WTC11 (cell line): ENCODE data around the gene SLC46A2. TPM values are rescaled to one million over a fixed set of nuclear protein-coding genes. Genes with fewer than 3 reads are reported as not detected.

Source experiments
- ATAC-seq: fragments of 200-7000 bp; cut with Tn5 transposase; 2 replicates; pipeline ENCODE4 v1.10.0; 2021; ENCODE audit warnings: mild to moderate bottlenecking, moderate library complexity
- CTCF ChIA-PET: fragments of 300-600 bp; sonication (Branson Sonifier 250); formaldehyde crosslinking; loops from one replicate; lab custom pipeline; 2021; ENCODE audit warnings: antibody characterized with exemption; lab: Charles Lee
- POLR2A ChIA-PET: fragments of 350-600 bp; sonication (Branson Sonifier 250); formaldehyde crosslinking; loops from one replicate; lab custom pipeline; 2021; ENCODE audit warnings: antibody characterized with exemption; lab: Charles Lee
- DNase-seq: peaks from one replicate; pipeline ENCODE4 v3.0.0; 2021; ENCODE audit warnings: low spot score
- H3K27ac Mint-ChIP-seq: 2 replicates; pipeline ENCODE4 v1.8.0; 2021; ENCODE audit warnings: mixed read lengths
- H3K27me3 Mint-ChIP-seq: 2 replicates; pipeline ENCODE4 v1.8.0; 2021; ENCODE audit warnings: low read depth, mild to moderate bottlenecking, moderate library complexity, mixed read lengths
- H3K36me3 Mint-ChIP-seq: 2 replicates; pipeline ENCODE4 v1.8.0; 2021; ENCODE audit warnings: mixed read lengths
- H3K4me1 Mint-ChIP-seq: 2 replicates; pipeline ENCODE4 v1.8.0; 2022; ENCODE audit warnings: mixed read lengths
- H3K4me3 Mint-ChIP-seq: 2 replicates; pipeline ENCODE4 v1.8.0; 2021; ENCODE audit warnings: mild to moderate bottlenecking, moderate library complexity, mixed read lengths
- H3K9me3 Mint-ChIP-seq: 2 replicates; pipeline ENCODE4 v1.8.0; 2021; ENCODE audit warnings: mixed read lengths
- ATF1 ChIP-seq: sonication (generic); formaldehyde crosslinking; IDR thresholded peaks from 2 replicates; pipeline ENCODE4 v1.8.1; 2023; ENCODE audit warnings: mild to moderate bottlenecking, moderate library complexity, missing genetic modification reagents
- CBFB ChIP-seq: sonication (generic); formaldehyde crosslinking; IDR thresholded peaks from 2 replicates; pipeline ENCODE4 v1.8.1; 2022; ENCODE audit warnings: mild to moderate bottlenecking, low read depth, missing genetic modification reagents
- CREM ChIP-seq: sonication (generic); formaldehyde crosslinking; IDR thresholded peaks from 2 replicates; pipeline ENCODE4 v1.8.1; 2022; ENCODE audit warnings: mild to moderate bottlenecking, missing genetic modification reagents, moderate library complexity
- CTCF ChIP-seq: fragments of 200-600 bp; IDR thresholded peaks from 2 replicates; pipeline ENCODE4 v1.8.0; 2022; ENCODE audit warnings: antibody characterized with exemption
- ESRRA ChIP-seq: sonication (generic); formaldehyde crosslinking; IDR thresholded peaks from 2 replicates; pipeline ENCODE4 v1.8.1; 2022; ENCODE audit warnings: mild to moderate bottlenecking, missing genetic modification reagents, borderline replicate concordance
- GABPB1 ChIP-seq: sonication (generic); formaldehyde crosslinking; IDR thresholded peaks from 2 replicates; pipeline ENCODE4 v1.8.1; 2023; ENCODE audit warnings: mild to moderate bottlenecking, missing genetic modification reagents
- IRF2 ChIP-seq: sonication (generic); formaldehyde crosslinking; IDR thresholded peaks from 2 replicates; pipeline ENCODE4 v1.8.0; 2022; ENCODE audit warnings: low read depth, missing genetic modification reagents, borderline replicate concordance
- KAT7 ChIP-seq: sonication (generic); formaldehyde crosslinking; IDR thresholded peaks from 2 replicates; pipeline ENCODE4 v1.8.1; 2023; ENCODE audit warnings: missing genetic modification reagents, mild to moderate bottlenecking, borderline replicate concordance
- MXD4 ChIP-seq: fragments of 250-450 bp; sonication (Bioruptor Pico); IDR thresholded peaks from 2 replicates; pipeline ENCODE4 v1.8.0; 2021; ENCODE audit warnings: mild to moderate bottlenecking, moderate library complexity, borderline replicate concordance
- RELA ChIP-seq: sonication (generic); formaldehyde crosslinking; IDR thresholded peaks from 2 replicates; pipeline ENCODE4 v1.8.1; 2022; ENCODE audit warnings: missing genetic modification reagents, mild to moderate bottlenecking, borderline replicate concordance
- SMAD3 ChIP-seq: sonication (generic); formaldehyde crosslinking; IDR thresholded peaks from 2 replicates; pipeline ENCODE4 v1.8.0; 2022; ENCODE audit warnings: missing genetic modification reagents, mild to moderate bottlenecking, borderline replicate concordance
- TCF7 ChIP-seq: sonication (generic); formaldehyde crosslinking; IDR thresholded peaks from 2 replicates; pipeline ENCODE4 v1.8.0; 2022; ENCODE audit warnings: mild to moderate bottlenecking, low read depth, missing genetic modification reagents, moderate library complexity
- TEAD1 ChIP-seq: sonication (generic); formaldehyde crosslinking; IDR thresholded peaks from 2 replicates; pipeline ENCODE4 v1.8.0; 2022; ENCODE audit warnings: mild to moderate bottlenecking, missing genetic modification reagents
- TEAD4 ChIP-seq: sonication (generic); formaldehyde crosslinking; IDR thresholded peaks from 2 replicates; pipeline ENCODE4 v1.8.0; 2022; ENCODE audit warnings: mild to moderate bottlenecking, missing genetic modification reagents
- ZNF121 ChIP-seq: sonication (generic); formaldehyde crosslinking; IDR thresholded peaks from 2 replicates; pipeline ENCODE4 v1.8.0; 2023; ENCODE audit warnings: missing genetic modification reagents
- ZNF263 ChIP-seq: sonication (generic); formaldehyde crosslinking; IDR thresholded peaks from 2 replicates; pipeline ENCODE4 v1.8.1; 2022; ENCODE audit warnings: low read depth, mild to moderate bottlenecking, moderate library complexity, missing genetic modification reagents
- ZNF416 ChIP-seq: fragments of 250-450 bp; sonication (Bioruptor Pico); IDR thresholded peaks from 2 replicates; pipeline ENCODE4 v1.9.0; 2021; ENCODE audit warnings: mild to moderate bottlenecking, inconsistent platforms
- ZNF671 ChIP-seq: fragments of 250-450 bp; sonication (Bioruptor Pico); IDR thresholded peaks from 2 replicates; pipeline ENCODE4 v1.8.0; 2021; ENCODE audit warnings: mild to moderate bottlenecking
- ZSCAN18 ChIP-seq: fragments of 250-450 bp; sonication (Bioruptor Pico); IDR thresholded peaks from 2 replicates; pipeline ENCODE4 v2.1.2; 2022; ENCODE audit warnings: mild to moderate bottlenecking, moderate library complexity
- total RNA-seq: library from RNA; stranded (reverse); gene quantifications from 3 replicates; pipeline ENCODE4 v1.2.3, GENCODE V29; 2021
- TF ChIP-seq, protein P1 (sequence below): sonication (generic); formaldehyde crosslinking; IDR thresholded peaks from 2 replicates; pipeline ENCODE4 v1.8.0; 2023; ENCODE audit warnings: mild to moderate bottlenecking, missing genetic modification reagents

SLC46A2 gene
- total RNA-seq, 1 experiment from 2014 or later, result not detected

GRCh38 chr9:112939418-112939817 lies 48.7 kb upstream of the SLC46A2 start:
- no peaks in the 10 kb centered on the region for H3K4me1 Mint-ChIP-seq
- H3K36me3 Mint-ChIP-seq, result no peaks in the 10 kb centered on the region
- H3K4me3 Mint-ChIP-seq, result no peak overlapping the region
- ChIA-PET POLR2A (no interaction called here), CTCF (no interaction called here)
- DNase-seq (no peak), ATAC-seq (no peak)
- peaks cover 46% of the 10 kb centered on the region for H3K27me3 Mint-ChIP-seq
- H3K27ac Mint-ChIP-seq, result no peak overlapping the region
- peaks cover 4% of the 10 kb centered on the region; the same call in 1 of the 2 replicates for H3K9me3 Mint-ChIP-seq
- TF ChIP-seq GABPB1 (CRISPR knock-in tag) (no peak), TEAD4 (CRISPR knock-in tag) (no peak), CTCF (no peak), ZNF416 (CRISPR knock-in tag) (no peak), TCF7 (CRISPR knock-in tag) (no peak), ATF1 (no peak), ZSCAN18 (no peak), TEAD1 (CRISPR knock-in tag) (no peak), RELA (CRISPR knock-in tag) (no peak), ZNF121 (CRISPR knock-in tag) (no peak)
- TF ChIP-seq, protein P1, sequence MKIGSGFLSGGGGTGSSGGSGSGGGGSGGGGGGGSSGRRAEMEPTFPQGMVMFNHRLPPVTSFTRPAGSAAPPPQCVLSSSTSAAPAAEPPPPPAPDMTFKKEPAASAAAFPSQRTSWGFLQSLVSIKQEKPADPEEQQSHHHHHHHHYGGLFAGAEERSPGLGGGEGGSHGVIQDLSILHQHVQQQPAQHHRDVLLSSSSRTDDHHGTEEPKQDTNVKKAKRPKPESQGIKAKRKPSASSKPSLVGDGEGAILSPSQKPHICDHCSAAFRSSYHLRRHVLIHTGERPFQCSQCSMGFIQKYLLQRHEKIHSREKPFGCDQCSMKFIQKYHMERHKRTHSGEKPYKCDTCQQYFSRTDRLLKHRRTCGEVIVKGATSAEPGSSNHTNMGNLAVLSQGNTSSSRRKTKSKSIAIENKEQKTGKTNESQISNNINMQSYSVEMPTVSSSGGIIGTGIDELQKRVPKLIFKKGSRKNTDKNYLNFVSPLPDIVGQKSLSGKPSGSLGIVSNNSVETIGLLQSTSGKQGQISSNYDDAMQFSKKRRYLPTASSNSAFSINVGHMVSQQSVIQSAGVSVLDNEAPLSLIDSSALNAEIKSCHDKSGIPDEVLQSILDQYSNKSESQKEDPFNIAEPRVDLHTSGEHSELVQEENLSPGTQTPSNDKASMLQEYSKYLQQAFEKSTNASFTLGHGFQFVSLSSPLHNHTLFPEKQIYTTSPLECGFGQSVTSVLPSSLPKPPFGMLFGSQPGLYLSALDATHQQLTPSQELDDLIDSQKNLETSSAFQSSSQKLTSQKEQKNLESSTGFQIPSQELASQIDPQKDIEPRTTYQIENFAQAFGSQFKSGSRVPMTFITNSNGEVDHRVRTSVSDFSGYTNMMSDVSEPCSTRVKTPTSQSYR (CRISPR knock-in tag), result no peak

DNA sequence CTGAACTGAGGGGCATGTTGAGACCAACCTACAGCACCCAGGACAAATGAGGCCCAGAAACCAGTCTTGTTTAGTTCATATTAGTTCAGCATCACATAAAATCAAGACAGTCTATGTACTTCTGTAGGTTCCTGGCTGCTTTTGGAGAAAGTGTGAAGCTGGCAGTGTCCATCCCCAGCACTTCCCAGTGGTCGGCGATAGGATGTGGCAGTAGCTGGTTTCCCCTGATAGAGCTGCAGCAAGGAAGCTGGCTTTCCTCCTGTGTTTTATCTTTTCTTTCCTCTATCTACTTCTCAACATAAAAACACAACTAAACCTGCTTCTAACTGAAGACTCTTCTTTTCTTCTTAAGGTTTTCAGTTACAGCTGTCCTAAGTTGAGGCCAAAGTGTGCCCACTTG lies 43.0 kb upstream of the SLC46A2 start:
- peaks cover 32% of the 10 kb centered on the region for H3K27me3 Mint-ChIP-seq
- no peak for DNase-seq
- no peaks in the 10 kb centered on the region for H3K4me1 Mint-ChIP-seq
- no peaks in the 10 kb centered on the region for H3K36me3 Mint-ChIP-seq
- no peak for ATAC-seq
- ChIA-PET CTCF (interaction anchor here (1.2 to 2.1 kb wide), 2 partner anchors 30 to 38 kb away, joined by 3 to 8 read pairs; no protein-coding TSS in a partner anchor), POLR2A (no interaction called here)
- H3K27ac Mint-ChIP-seq, result no peak overlapping the region
- no peaks in the 10 kb centered on the region for H3K9me3 Mint-ChIP-seq
- no peak overlapping the region for H3K4me3 Mint-ChIP-seq
- TF ChIP-seq CREM (CRISPR knock-in tag), result no peak
- no peak for TF ChIP-seq ZNF671
- no peak for TF ChIP-seq KAT7
- TF ChIP-seq SMAD3, result no peak
- no peak for TF ChIP-seq MXD4 (CRISPR knock-in tag)
- no peak for TF ChIP-seq ZNF263 (CRISPR knock-in tag)
- TF ChIP-seq ESRRA, result no peak
- no peak for TF ChIP-seq CBFB (CRISPR knock-in tag)
- TF ChIP-seq IRF2, result no peak
